GM19468 (cell line): Measurements from ENCODE around the gene FBXL4.

Source experiments
- ATAC-seq: cut with Tn5 transposase; IDR thresholded peaks from one replicate; pipeline ENCODE4 v1.9.1; 2021; ENCODE audit warnings: mild to moderate bottlenecking, moderate library complexity, moderate number of reproducible peaks; ENCODE audit not compliant: unreplicated experiment; ENCODE audit errors: extremely low read depth

Gene FBXL4

GRCh38 chr6:98894810-98895209 is 52.9 kb downstream of the FBXL4 start:
- no peak for ATAC-seq

DNA sequence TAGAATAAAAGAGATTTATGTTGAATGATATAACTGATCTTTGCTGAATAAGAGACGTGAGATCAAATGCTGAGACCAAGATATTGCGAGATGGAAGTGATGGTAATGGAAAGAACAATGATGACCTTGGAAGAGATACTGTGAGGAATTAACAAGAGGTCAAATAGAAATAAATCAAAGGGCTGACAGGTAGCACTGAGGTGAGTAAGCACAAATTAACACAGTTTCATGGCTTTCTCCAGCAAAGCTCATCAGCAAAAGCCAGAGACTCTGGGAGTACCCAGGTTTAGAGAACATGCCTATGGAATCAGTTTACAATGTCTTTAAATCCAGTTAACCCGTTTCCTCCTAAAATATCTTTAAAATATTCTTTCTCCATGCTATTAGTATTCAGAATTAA is 60.1 kb downstream of the FBXL4 start:
- ATAC-seq, result no peak

- ATAC-seq, result no peak
These were observed 62.4 kb downstream of the FBXL4 start for GRCh38 chr6:98885330-98885729.

- peak; percentile 64 for ATAC-seq
These were observed 67.3 kb downstream of the FBXL4 start for GRCh38 chr6:98880486-98880885.

GRCh38 chr6:98877250-98877649 is 70.5 kb downstream of the FBXL4 start:
- no peak for ATAC-seq

DNA sequence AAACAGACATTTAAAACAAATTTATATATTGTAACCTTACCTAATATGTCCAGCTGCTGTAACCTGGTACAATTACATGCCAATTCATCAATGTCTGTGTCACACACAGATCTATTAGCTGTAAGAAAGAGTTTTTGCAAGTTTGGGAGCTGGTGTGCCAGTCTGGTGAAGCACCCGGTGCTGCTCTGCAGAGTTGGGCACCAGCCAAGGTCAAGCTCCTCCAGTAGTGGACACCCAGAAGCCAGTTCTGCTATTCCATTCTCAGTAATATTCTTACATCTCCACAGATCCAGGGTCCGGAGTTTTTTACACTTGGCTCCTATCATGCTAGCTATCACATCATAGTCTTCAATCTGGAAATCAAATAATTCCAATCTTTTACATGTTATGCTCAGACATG is 72.4 kb downstream of the FBXL4 start:
- ATAC-seq, result no peak

DNA sequence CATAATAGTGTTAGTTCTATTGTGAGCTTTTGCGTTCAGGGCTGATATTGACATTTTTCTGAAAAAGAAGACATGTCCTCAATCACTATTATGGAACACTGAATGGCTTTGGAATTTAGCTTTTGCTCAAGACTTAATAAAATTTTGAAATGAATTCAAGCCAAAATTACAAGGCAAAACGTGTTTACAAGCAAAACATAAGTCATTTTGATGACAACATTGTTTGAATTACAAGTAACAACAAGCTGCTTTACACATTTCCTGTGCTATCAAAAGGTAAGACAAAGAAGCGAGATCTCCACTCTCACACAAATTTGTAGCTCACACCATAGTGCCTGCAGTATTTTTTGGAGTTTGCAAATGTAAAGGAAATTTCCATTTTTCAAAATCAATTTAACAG is 75.9 kb downstream of the FBXL4 start:
- no peak for ATAC-seq

DNA sequence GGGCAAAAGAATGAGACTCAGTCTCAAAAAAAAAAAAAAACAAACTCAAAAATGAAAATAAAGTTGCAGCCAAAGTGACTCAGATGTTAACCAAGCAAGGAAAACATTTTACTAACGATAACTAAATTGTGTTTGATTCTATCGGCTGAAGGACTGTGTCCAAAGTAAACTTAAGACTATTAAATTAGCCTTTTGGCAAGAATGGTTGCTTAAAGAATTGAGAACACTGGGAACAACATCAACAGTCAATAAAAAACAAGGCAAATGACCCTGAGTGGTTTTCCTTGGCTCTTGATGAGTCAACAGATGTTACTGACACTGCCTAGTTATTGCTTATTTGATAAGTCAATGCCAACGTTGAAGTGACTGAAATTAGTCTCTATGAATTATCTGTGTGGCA is 76.7 kb downstream of the FBXL4 start:
- no peak for ATAC-seq

- ATAC-seq, result no peak
These were observed 83.2 kb downstream of the FBXL4 start for GRCh38 chr6:98864497-98864896.

- ATAC-seq, result no peak
These were observed 99.1 kb downstream of the FBXL4 start for GRCh38 chr6:98848539-98849242.

DNA sequence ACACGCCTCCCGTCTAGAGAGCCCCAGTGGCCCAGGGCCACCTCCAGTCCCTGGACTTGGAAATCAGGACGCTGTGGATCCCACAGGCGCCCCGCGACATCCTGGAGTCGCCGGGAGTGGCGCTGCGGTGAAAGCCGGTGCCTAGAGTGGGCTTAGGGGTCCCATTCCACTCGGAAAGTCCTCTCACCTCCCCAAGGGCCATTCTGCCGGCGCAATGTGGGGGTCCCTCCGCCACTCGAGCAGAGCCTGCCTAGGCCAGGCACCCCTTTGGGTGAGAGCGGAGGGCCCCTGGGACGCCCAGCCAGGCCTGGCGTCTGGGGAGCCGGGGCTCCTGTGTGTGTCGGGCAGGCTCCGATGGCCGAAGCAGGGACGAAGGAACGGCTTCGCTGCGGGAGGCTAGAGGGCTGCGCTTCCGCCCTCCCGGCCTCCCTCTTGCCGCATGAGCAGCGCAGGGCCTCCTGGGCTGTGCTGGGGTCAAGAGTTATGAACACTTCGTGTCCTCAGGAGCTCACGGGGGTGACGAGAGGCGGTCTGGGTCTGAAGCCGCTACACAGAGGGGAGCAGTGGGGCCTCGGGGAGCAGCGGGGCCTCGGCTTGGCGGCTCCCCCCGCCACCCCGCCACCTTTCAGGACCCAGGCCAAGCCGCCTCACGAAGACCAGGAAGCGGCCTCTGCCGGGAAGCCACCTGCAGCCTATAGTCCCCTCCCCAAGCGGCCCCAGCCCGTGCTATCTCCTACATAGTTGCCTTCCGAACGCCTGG is 99.8 kb downstream of the FBXL4 start:
- no peak for ATAC-seq

DNA sequence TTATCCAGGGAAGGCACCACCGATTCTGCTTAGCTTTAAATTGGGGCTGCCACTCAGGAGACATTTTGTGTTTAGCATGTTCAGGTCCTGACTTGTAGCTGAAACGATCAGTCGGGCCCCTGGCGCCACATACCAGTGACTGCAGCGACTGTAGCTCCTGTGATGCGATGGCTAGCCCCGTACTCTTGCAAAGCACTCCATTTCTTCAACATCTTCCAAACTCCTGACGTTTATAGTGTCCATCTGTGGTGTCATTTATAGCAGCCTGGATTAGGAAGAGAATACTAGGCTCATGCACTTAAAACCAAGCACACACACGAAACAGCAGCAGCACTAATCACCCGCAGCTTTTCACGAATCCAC is 100.3 kb downstream of the FBXL4 start:
- no peak for ATAC-seq

DNA sequence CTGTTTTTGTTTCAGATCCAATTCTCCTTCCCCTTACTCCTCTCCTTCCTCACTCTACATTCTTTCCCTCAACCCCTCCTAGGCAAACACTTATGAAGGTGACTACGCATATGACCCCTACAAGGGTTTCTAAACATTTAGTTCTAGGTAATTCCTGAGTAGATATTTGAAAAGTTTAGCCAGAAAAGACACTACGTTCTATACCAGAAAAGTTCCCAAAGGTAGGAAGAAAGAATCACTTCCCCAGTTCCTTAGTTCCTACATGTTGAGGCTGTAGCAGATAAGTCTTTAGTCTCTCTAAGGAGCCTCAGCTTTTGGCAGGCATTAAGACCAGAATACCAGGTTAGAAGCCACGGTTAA is 101.7 kb downstream of the FBXL4 start:
- no peak for ATAC-seq

GRCh38 chr6:98845211-98846020 is 102.3 kb downstream of the FBXL4 start:
- ATAC-seq, result no peak

GRCh38 chr6:98844244-98845210 is 103.2 kb downstream of the FBXL4 start:
- no peak for ATAC-seq

- ATAC-seq, result no peak
These were observed 104.2 kb downstream of the FBXL4 start for GRCh38 chr6:98843271-98844243.

DNA sequence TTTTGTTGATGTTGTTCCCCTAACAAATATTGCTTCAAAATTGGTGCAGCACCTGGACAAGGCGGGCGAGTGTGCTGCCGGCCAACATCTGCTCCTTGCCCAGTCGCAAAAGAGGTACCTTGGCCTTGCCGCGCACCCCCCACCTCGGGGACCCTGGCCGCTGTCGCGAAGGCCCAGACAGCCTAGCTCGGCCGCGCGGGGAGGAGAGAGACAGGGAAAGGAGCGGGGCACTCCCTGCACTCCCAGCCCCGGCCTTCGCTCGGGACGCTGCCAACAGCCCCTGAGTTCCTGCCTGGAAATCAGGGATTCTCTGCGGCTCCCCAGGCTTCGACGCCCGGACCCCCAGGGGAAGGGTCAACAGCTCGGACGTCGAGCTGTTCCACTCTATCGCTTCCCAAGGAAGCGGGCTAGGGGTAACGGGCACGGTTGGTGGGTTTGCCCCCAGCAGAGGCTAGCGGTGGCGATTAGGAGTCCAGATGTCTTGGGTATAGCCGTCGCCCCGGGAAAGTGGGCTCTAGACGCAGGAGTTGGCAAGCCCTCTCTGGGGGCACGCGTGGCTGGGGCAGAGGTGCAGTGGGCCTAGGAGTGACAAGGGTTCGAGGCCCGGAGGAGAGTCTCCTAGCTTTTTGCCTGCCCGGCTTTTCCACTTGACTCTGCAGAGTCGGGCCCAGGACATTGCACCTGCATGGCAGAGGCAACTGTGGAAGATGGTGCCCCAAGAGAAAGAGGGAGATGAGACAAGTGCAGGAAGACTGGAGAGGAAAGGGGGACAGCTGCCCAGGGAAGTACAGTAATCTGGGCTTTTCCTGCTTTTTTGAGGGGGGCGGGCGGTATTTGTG is 105.2 kb downstream of the FBXL4 start:
- ATAC-seq, result no peak
